OCI-LY7 (cell line): Measurements from ENCODE around the gene PAX7.

Source experiments
- CTCF ChIP-seq: fragments of 200-600 bp; sonication (generic); conservative IDR thresholded peaks from 2 replicates; pipeline ENCODE4 v1.5.1; 2014; ENCODE audit warnings: mild to moderate bottlenecking, antibody characterized with exemption, low read length, moderate library complexity, mixed read lengths
- EZH2phosphoT487 ChIP-seq: fragments of 200-600 bp; sonication (generic); IDR thresholded peaks from 2 replicates; pipeline ENCODE4 v1.6.1; 2018; ENCODE audit warnings: low read depth, borderline replicate concordance, mild to moderate bottlenecking, mixed run types, antibody characterized with exemption, low read length, moderate library complexity, mixed read lengths

GRCh38 chr1:18603212-18603852 lies 27.3 kb upstream of the PAX7 start:
- TF ChIP-seq CTCF (no peak), EZH2phosphoT487 (no peak)
